Measurements from ENCODE around the gene RAC2. TPM values are rescaled to one million over a fixed set of nuclear protein-coding genes. Genes with fewer than 3 reads are reported as not detected.

Gene RAC2
- polyA plus RNA-seq, 3 donors = 5.7 to 6.9 (median 5.9) TPM

DNA sequence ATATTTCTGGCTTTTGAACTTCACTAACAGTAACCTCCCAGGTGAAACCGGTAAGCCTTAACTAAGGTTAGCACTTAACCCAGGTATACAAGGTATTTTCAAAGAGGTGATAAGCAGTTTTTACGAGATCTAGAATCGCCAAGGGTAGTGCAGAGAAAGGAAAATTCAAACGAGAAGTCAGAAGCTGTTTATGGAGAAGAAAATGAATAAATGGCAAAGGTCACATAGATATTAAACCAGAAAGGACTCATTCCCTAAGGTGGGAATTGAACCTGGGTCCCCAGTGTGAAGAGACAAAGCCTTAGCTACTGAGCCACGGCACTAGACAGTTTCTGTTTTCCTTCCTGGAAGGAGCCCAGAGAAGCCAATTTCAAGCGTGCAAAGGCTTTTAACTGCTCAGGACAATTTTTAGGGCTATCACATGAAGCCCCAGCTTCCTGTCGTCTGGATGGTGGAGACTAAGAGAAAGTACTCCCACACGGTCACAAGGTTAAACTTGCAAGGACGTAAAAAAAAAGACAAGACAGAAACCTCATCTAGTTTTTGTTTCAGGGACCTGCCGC, 50.4 kb downstream of the RAC2 start:
- DNase-seq (ENCODE audit: low read depth in 3 of 3, low spot score in 2 of 3) = no peak

DNA sequence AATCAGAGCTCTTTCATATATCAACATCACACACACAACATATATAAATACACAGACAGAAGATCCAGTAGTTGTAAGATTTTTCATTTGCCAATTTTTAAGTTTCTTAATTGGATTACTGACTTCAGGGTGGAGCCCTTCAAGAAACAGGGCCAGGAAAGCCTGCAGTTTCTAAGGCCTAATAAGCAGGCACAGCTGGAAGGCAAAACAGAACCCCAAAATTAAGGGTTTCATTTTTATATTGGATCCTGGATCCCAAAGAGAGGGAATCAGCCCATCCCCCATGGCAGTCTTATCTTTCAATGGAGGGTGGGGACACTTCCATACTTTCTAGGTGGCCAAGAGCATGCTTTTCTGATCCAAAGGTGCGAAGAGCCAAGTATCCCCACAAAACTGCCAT, 51.3 kb downstream of the RAC2 start:
- DNase-seq (ENCODE audit: low read depth in 3 of 3, low spot score in 2 of 3) = no peak

DNA sequence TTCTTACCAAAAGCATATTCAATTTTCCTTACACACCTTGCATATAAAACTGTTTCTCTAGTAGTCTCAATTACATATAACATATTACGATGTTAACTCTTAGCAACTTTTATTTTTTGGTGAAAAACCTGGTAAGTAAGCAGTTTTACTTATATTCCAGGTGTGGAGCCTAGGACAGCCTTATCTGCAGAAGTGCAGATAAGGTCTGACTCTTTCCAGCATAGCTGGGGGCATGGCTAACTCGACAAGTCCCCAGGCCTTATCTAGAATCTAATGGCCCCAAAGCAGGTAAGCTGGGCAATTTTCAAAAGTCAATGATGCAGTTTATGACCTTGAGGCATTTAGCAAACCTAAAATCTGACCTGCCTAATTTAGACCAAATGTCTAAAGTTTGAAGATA, 51.9 kb downstream of the RAC2 start:
- no peak for DNase-seq (ENCODE audit: low read depth in 3 of 3, low spot score in 2 of 3)

DNA sequence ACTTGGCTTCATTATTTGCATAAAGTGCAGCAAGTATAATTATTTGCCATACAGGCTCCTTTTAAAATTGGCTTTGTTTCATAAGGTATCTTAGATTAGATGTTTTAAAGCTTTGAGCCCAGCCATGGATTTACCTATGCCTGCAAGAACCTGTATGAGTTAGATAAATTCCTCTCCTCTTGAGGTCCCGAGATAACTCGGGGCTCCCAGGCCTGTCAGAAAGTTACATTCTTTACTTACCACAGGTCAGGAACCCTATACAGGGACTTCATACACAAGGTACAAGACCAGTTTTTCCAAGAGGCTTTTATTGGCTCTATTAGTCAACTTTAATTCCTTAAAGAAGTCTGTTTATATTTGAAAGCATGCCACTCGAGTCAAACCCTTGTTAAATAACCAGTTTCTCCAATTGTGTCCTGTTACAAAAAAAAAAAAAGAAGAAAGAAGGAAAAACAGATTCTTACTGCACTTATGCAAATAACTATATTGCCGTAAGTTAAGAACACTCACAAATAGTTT, 53.7 kb downstream of the RAC2 start:
- DNase-seq (ENCODE audit: low read depth in 3 of 3, low spot score in 2 of 3) = no peak

DNA sequence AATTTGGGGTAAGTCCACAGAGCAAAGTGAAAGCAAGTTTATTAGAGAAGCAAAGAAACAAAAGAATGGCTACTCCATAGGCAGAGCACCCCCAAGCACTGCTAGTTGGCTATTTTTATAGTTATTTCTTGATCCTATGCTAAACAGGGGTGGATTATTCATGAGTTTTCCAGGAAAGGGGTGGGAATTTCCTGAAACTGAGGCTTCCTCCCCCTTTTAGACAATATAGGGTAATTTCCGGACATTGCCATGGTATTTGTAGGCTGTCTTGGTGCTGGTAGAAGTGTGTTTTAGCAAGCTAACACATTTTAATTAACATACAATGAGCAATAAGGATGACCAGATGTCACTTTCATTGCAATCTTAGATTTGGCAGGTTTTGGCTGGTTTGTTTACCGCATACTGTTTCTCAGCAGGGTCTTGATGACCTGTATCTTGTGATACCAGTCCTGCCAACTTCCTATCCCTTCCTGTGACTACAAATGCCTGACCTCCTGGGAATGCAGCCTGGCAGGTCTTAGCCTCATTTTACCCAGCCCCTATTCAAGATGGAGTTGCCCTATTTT, 55.1 kb downstream of the RAC2 start:
- no peak for DNase-seq (ENCODE audit: low read depth in 3 of 3, low spot score in 2 of 3)

DNA sequence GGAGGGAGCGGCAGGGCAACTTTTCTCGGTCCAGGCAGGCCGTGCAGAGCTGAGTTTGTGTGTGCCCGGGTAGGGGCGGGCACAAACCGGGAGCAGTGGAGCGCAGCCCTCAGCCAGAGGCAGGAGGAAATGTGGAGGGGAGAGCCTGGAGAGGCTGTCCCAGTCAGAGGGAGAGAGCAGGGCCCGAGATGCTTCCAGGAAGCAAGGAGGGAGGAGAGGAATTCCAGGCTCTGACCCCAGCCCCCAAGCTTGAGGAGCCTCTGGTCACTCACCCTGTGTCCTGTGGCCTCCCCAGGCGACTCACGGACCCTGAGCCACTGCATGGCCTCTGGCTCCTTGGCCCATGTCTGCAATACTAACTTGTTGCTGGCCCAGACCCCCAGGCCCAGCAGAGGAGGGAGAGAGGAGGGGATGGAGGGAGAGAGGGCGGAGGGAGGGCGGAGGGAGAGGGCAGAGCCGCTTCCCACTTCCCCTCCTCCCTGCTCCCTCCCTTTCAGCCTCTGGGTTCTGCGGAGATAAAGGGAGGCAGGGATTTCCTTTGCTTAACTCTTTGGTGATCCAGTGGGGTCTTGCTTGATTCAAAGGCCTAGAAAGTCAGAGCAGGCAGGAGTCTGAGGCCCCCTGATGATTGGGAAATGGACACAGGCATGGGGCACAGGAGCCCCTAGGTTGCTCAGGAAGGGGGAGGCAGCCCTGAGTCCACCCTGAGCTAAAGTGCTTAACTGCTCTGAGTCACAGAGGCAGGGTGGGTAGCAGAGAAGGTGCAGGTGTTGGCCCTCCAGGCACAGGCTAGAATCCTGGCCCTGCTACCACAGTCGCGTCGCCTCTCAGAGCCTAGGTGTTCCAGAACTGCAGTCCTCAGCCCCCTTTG, 55.9 kb downstream of the RAC2 start, which contains the start of gene C1QTNF6:
Gene C1QTNF6, minus strand, starts transcription at position 357 of the 871 bp plus-strand sequence. Its CDS starts 34 bp downstream, at position 323.
- DNase-seq (ENCODE audit: low read depth in 3 of 3, low spot score in 2 of 3) = peak in 1 of 3 donors; percentile 77

DNA sequence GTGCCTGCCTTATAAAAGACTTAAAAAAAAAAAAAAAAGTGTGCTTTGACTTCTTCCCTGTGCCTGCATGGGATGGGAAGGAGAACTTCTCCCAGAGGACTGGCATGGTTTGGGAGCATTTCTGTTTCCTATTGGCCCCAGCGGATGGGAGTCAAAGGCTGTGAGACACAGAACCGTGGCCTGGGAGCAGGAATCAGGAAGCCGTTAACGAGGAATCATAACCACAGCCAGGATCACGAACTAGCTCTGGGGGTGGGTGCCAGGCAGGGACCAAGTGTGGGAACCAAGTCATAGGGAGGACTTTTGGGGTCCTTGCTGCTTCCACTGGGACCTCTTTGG, 56.5 kb downstream of the RAC2 start:
- no peak for DNase-seq (ENCODE audit: low read depth in 3 of 3, low spot score in 2 of 3)

DNA sequence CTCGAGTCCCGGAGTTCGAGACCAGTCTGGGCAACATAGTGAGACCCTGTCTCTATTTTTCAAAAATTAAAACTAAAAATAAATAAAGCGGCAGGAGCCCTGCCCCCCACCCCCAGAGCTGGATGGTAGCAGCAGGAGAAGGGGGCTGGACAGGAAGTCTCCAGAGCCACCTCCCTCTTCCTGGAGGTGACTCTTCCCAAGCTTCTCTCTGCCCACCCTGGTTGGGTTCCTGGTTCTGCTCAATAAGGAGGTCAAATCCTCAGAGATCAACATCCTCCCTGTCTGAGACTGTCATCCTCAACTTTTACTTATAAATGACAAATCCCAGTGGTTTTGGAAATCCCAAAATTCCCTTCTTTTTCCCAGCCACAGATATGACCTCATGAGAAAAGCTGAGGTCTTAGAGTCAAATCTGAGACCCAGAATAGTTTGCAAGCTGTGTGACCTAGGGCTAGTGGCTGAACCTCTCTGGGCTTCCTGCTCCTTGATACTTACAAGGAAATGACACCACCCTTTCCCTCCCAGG, 57.0 kb downstream of the RAC2 start:
- no peak for DNase-seq (ENCODE audit: low read depth in 3 of 3, low spot score in 2 of 3)

DNA sequence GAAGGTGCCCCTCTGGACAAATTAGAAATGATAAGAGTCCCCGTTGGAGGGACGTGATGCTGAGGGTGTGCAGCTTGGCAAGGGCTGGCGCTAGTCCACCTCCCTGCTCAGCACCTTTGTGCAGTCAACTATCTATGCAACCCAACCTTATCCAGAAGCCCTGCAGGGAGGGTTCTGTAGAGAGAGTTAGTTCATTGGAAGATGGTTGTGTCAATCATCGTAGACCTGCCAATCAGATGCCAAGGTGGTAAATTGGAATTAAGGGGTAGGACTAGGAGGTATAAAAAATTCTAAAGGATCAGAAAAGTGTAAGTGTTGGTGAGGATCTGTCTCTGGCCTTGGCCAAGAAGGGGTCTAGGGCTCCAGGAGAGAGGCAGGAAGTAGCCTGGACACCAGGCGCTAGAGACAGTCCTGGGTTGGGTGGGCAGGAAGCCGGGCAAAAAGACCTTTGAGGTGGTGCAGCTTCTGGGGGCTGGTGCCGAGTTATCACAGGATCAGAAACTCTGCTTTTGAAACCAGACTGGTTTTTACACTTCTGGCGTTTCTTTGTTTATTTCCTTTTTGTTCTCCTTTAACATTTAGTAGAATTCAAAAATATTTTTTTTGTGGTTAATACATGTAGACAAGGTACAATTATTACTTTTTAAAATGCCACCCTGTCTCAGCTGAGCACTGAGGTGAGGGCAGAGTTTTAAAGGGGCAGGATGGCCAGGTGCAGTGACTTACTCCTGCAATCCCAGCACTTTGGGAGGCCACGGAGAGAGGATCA, 57.7 kb downstream of the RAC2 start:
- DNase-seq (ENCODE audit: low read depth in 3 of 3, low spot score in 2 of 3) = no peak

DNA sequence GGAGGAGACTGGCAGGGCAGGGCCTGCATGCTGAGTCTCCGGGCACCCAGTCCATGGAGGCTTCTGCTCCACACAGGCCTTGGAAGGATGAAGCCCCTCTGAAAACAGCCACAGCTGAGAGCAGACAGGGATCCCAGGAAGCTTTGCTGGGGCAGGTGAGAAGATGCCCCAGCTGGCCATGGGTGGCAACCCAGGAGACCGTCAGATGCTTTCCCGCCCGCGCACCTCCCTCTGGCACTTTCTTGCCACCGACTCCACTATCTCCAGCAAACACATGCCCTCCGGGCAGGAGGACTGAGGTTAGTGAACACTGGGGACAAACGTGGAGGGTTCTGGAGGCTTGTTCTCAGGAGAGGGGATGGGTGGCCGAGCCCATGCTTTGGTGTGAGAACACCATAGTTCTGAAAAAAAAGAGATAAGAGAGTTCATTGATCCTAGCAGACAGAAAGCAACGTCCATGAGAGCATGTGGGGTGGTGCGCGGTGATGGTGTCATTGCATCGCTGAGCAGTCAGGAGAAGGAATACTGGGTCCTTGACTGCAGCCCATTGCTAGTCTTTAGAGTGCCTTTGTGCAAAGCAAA, 58.3 kb downstream of the RAC2 start:
- no peak for DNase-seq (ENCODE audit: low read depth in 3 of 3, low spot score in 2 of 3)

DNA sequence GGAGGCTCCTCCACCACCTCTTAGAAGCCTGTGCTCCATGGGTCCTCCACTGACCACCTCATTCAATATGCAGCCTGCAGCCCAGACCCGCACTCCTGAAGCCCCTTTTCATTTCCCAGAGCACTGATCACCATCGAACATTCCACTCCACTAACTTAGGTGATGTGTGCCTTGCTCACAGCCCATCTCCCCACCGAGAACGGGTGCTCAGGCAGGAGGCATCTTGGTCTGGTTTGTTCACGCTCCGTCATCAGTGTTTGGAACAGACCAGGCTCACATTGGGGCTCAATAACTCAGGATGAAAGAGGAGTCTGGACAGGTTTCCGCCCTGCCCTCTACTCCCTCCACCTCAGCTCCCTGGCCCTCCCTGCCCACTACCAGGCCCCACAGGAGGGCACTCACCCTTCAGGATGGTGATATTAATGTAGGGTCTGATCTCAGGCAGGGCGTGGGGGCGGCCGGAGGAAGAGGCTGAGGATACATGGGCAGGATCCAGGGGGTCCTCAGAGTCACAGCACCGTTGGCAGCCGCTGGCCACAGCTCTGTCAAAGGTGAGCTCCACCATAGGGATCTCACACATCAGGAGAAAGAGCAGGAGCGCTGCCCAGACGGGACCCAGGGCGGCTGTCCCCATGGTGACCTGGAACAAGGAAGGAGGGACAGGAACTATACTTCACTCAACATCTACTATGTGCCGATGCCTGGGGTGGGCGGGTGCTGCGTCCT, 59.1 kb downstream of the RAC2 start:
- no peak for DNase-seq (ENCODE audit: low read depth in 3 of 3, low spot score in 2 of 3)

DNA sequence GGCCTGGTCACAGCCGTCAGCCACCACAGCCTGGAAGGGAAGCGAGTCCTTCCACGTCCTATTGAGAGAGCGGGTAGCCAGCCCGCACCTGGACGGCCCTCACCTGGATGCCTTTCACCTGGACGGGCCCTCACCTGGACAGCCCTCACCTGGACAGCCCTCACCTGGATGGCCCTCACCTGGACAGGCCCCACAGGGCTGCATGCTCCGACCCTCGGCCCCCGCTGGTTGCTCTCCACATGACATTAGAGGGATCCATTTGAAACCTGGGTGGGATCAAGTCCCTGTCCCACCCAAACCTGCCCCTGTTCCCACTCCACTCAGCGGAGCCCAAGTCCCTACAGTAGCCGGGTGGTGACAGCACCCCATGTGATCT, 59.7 kb downstream of the RAC2 start:
- no peak for DNase-seq (ENCODE audit: low read depth in 3 of 3, low spot score in 2 of 3)

DNA sequence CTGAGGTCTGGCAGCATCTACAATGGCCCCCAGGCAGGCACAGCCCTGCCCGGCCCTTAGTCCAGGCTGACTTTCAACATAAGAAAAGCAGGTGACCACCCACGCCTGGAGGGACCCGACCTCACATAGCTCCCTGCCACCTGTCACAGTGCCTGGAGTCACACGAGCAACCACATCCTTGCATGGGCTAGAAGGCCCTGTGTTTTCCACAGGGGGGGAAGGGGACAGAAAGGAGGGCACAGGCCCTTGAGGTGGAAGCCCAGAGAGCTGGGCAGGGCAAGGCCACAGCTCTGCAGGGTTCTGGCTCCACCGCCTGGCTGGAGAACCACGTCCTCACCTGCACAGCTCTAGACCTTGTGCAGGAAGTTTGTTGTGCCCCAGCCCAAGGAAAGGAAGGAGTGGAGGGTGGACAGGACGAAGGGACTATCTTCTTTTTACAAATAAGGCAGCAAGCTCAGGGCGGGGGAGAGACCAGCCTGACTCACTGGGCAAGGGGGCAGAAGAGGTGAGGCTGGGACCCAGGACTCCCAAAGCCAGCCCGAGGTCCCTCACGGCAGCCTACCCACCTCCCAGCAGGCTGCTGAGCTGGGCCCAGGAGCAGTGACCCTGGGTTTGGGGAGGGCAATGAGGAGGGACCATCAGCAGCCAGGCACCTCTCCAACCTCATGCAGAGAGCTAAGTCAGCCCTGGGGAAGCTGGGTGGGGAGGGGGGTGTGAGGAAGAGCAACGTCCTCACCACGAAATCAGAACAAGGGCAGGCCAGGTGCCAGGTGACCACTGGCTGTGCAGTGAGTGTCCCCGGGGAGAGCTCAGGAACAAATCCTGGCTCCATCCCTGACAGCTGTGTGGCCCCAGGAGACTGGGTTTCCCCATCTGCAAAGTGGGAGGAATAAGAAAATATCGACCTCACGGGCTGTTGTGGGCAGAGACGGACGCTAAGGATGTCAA, 60.4 kb downstream of the RAC2 start:
- DNase-seq (ENCODE audit: low read depth in 3 of 3, low spot score in 2 of 3) = no peak

DNA sequence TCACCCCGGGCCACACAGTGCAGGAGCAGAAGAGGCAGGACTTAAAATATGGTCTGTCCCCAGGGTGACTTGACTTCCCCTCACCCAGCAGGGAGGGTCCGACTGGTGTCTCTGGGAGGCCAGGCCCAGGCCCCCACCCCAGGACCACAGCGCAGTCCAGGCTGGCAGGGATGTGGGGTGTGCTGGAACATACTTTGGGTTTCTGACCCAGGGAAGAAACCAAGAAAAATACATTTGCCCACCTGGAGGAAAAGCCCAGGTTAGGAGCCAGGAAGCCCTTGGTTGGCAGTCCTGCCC, 61.2 kb downstream of the RAC2 start:
- no peak for DNase-seq (ENCODE audit: low read depth in 3 of 3, low spot score in 2 of 3)

DNA sequence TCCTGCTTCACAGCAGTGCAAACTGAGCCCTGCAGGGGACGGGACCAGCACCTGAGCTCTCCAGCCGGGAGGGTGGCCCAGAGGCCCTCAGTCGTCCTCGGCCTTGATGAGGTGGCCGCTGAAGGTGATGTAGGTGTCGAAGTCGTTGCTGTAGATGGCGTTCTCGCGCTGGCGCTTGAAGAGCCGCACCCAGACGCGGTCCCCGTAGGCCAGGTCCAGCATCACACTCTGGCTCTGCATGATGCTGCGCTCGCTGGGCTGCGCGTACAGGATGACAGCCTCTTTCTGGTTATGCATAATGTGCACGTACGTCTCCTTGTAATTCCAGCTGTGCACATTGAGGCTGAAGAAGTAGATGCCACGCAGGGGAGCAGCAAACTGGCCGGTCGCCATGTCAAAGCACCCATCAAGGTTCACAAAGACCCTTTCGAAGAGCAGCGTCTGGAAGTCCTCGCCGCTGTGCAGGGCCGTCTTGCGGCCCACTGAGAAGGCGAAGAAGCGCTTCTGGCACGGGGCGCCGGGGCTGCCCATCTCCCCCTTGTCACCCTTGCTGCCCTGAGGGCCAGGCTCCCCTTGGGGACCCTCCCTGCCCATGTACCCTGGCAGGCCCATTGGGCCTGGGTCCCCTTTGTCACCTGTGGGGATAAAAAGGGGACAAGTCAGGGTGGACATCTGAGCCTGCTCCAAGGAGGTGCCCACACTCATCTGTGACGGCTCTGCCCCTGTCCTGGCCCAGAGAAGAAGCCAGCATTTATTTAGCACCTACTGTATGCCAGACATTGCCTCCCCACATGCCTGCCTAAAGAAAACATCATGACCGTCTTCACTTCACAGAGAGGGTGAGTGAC, 61.7 kb downstream of the RAC2 start:
- DNase-seq (ENCODE audit: low read depth in 3 of 3, low spot score in 2 of 3) = no peak

DNA sequence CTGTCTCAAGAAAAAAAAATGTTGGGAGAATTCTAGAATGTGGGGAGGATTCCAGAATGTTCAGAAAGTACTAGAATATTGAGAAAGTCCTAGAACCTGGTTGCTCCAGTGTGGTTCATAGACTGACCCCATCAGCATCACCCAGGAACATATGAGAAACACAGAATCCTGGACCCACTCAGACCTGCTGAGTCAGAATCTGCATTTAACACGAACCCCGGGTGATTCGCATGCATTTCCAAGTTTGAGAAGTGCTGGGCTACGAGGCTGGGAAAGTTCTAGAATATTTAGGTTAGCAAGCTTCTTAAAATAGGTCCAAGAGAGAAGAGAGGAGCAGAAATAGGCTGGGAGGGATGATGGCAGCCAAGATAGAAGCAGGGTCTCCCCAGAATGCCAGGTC, 62.4 kb downstream of the RAC2 start:
- DNase-seq (ENCODE audit: low read depth in 3 of 3, low spot score in 2 of 3) = no peak

DNA sequence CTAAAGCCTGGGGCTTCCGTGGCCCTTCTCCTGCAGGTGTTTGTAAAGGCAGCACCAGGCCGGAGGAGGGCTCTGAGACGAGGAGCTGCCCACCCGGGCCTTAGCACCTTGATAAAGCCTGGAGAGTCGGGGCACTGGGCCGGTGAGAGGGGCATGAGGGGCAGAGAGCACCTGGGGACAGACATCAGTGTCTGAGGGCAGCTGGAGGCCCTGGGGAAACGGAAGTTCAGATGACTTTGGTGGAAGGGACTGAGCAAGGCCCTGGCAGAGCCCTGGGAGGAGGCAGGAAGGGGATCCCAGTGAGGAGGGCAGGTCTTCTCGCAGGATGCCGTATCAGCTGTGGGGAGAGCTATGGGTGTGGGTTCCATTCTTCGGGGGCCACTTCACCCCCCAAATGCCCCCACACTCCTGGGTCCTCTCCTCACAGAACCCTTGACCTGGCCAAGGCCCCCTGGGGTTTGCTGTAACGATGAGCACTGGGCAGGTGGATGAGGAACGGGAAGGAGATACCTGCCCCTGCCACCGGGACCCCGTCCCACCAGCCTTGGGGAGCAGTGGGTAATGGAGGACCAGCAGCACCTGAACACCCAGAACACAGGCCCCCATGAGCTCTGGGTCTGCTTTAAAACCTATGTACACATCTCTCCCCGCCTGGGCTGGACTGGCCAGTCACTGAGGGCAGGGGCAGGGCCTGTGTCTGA, 63.4 kb downstream of the RAC2 start:
- DNase-seq (ENCODE audit: low read depth in 3 of 3, low spot score in 2 of 3) = no peak
